Uterus (tissue), 2 donors: ENCODE measurements around the gene CDH12.

ENCODE experiments used
- CTCF ChIP-seq, 4 experiments: fragments of 200-600 bp in 2 of 4; fragments of 450-650 bp in 2 of 4; sonication (generic) in 2 of 4; IDR thresholded peaks; one replicate each; pipeline ENCODE4 v1.5.1; 2016 to 2019; ENCODE audit warnings: antibody characterized with exemption in 4 of 4, mild to moderate bottlenecking in 2 of 4, moderate library complexity in 1 of 4
- POLR2A ChIP-seq, 2 donors: fragments of 450-650 bp; IDR thresholded peaks; one replicate each; pipeline ENCODE4 v1.6.1; 2016; ENCODE audit warnings: antibody characterized with exemption in 2 of 2, mild to moderate bottlenecking in 1 of 2, moderate library complexity in 1 of 2

- TF ChIP-seq CTCF (IDR thresholded peaks at IDR 0.05) (no peak), POLR2A (IDR thresholded peaks at IDR 0.05) (no peak)
Measured at GRCh38 chr5:22594491-22594890, 258.7 kb downstream of the CDH12 start.
